Measurements from ENCODE around the gene SPINT1. TPM values are rescaled to one million over a fixed set of nuclear protein-coding genes. Genes with fewer than 3 reads are reported as not detected.

Gene SPINT1
- total RNA-seq (2022; extraction: Qiagen RNA extraction; ENCODE audit: low read depth), result 0.79 to 1.1 TPM (median 0.85 TPM) in 5 replicates

GRCh38 chr15:40843885-40844695 lies at the start of gene SPINT1:
TSS of gene SPINT1 (plus strand) at chr15:40844048. CDS start at chr15:40844555, 507 bp downstream.

GRCh38 chr15:40807028-40807887 lies 36.6 kb upstream of the SPINT1 start, which contains the start of the genes DNAJC17 and ZFYVE19:
TSS of gene DNAJC17 (minus strand) at chr15:40807473. CDS start at chr15:40807446, 27 bp downstream.
TSS of gene ZFYVE19 (plus strand) at chr15:40807089. CDS start at chr15:40807590, 501 bp downstream.

GRCh38 chr15:40828447-40829036 lies 15.3 kb upstream of the SPINT1 start, which contains the start of gene PPP1R14D:
TSS of gene PPP1R14D (minus strand) at chr15:40828708. CDS start at chr15:40828641, 67 bp downstream.

GRCh38 chr15:40873694-40874561 lies 30.1 kb downstream of the SPINT1 start, which contains the start of gene RHOV:
TSS of gene RHOV (minus strand) at chr15:40874234. CDS start at chr15:40874139, 95 bp downstream.

GRCh38 chr15:40893733-40894680 lies 50.2 kb downstream of the SPINT1 start, which contains the start of gene VPS18:
TSS of gene VPS18 (plus strand) at chr15:40894450. CDS start at chr15:40894769, 319 bp downstream.

Other genes starting within 250 kb of the SPINT1 start
- gene KNL1, start 249.8 kb upstream of the SPINT1 start, total RNA-seq (2022; extraction: Qiagen RNA extraction; ENCODE audit: low read depth), result 6.4 to 9.4 TPM (median 8.4 TPM) in 5 replicates
- gene RAD51, start 148.9 kb upstream of the SPINT1 start, total RNA-seq (2022; extraction: Qiagen RNA extraction; ENCODE audit: low read depth), result 17.5 to 20.8 TPM (median 18.8 TPM) in 5 replicates
- 21.9 to 25.0 TPM (median 24.0 TPM) in 5 replicates for gene RMDN3, start 88.8 kb upstream of the SPINT1 start, total RNA-seq (2022; extraction: Qiagen RNA extraction; ENCODE audit: low read depth)
- gene GCHFR, start 80.0 kb upstream of the SPINT1 start, total RNA-seq (2022; extraction: Qiagen RNA extraction; ENCODE audit: low read depth), result 6.8 to 8.8 TPM (median 7.4 TPM) in 5 replicates
- gene C15orf62, start 74.1 kb upstream of the SPINT1 start, total RNA-seq (2022; extraction: Qiagen RNA extraction; ENCODE audit: low read depth), result 0.07 to 0.14 TPM (median 0.12 TPM) in 4 of 5 replicates, not detected in the other
- 17.6 to 19.5 TPM (median 18.1 TPM) in 5 replicates for gene ZFYVE19, start 37.0 kb upstream of the SPINT1 start, total RNA-seq (2022; extraction: Qiagen RNA extraction; ENCODE audit: low read depth)
- gene DNAJC17, start 36.6 kb upstream of the SPINT1 start, total RNA-seq (2022; extraction: Qiagen RNA extraction; ENCODE audit: low read depth), result 20.9 to 26.7 TPM (median 24.3 TPM) in 5 replicates
- 0.19 to 0.35 TPM (median 0.28 TPM) in 3 of 5 replicates, not detected in the others for gene PPP1R14D, start 15.3 kb upstream of the SPINT1 start, total RNA-seq (2022; extraction: Qiagen RNA extraction; ENCODE audit: low read depth)
- 4.9 to 6.1 TPM (median 5.3 TPM) in 5 replicates for gene RHOV, start 30.2 kb downstream of the SPINT1 start, total RNA-seq (2022; extraction: Qiagen RNA extraction; ENCODE audit: low read depth)
- gene VPS18, start 50.4 kb downstream of the SPINT1 start, total RNA-seq (2022; extraction: Qiagen RNA extraction; ENCODE audit: low read depth), result 21.5 to 25.1 TPM (median 22.6 TPM) in 5 replicates
- gene DLL4, start 85.3 kb downstream of the SPINT1 start, total RNA-seq (2022; extraction: Qiagen RNA extraction; ENCODE audit: low read depth), result 0.40 to 0.63 TPM (median 0.51 TPM) in 5 replicates
- gene CHAC1, start 109.4 kb downstream of the SPINT1 start, total RNA-seq (2022; extraction: Qiagen RNA extraction; ENCODE audit: low read depth), result 3.5 to 6.9 TPM (median 3.9 TPM) in 5 replicates

Data from A549 treated with DMSO at 1 μM for 4 hours (cell line).